ENCODE measurements around the gene INPP5B. TPM values are rescaled to one million over a fixed set of nuclear protein-coding genes. Genes with fewer than 3 reads are reported as not detected.
A peak's percentile ranks its signal among the peaks of the same experiment; 100 is the strongest.

INPP5B gene
- total and polyA plus RNA-seq, 2 donors (not counting 1 experiment from before 2014, with no cell fraction given) = 23.6 to 55.0 TPM

- Histone ChIP-seq H2AFZ (ENCODE audit: low read length) (no peak overlapping the region), H3K4me2 (ENCODE audit: extremely low read depth, insufficient read depth, low read length) (no peak overlapping the region), H3K36me3 (ENCODE audit: control insufficient read depth, insufficient read depth, low read length) (no peaks in the 10 kb centered on the region), H4K20me1 (ENCODE audit: control insufficient read depth, extremely low read depth, insufficient read depth, low read length) (no peaks in the 10 kb centered on the region), H3K9ac (ENCODE audit: insufficient read depth, low read length) (no peak overlapping the region), H3K4me3 (replicated peaks in 1 of 4; ENCODE audit: control extremely low read depth in 1 of 4, insufficient read depth in 1 of 4, low read depth in 3 of 4, low read length in 4 of 4) (no peak overlapping the region), H3K79me2 (ENCODE audit: control insufficient read depth, insufficient read depth, low read length) (no peaks in the 10 kb centered on the region), H3K27me3 (ENCODE audit: control insufficient read depth, insufficient read depth, low read length) (no peaks in the 10 kb centered on the region), H3K27ac (ENCODE audit: insufficient read depth, low read length) (no peak overlapping the region), H3K4me1 (ENCODE audit: control insufficient read depth, extremely low read depth, insufficient read depth, low read length) (peaks cover 14% of the 10 kb centered on the region), H3K9me3 (ENCODE audit: control insufficient read depth, insufficient read depth, low read depth, low read length) (no peaks in the 10 kb centered on the region)
- no peak for TF ChIP-seq EZH2 (IDR thresholded peaks at IDR 0.05; ENCODE audit: low read length, missing control alignments)
- no peak for TF ChIP-seq CTCF (conservative IDR thresholded peaks at IDR 0.05 in 1 of 2, IDR thresholded peaks at IDR 0.05 in 1 of 2; ENCODE audit: low read depth in 1 of 2, low read length in 2 of 2)
- DNase-seq (ENCODE audit: low read depth in 2 of 2) = no peak
Measured at GRCh38 chr1:37948841-37949240, 2.0 kb upstream of the INPP5B start.

GRCh38 chr1:37948166-37948565, 1.3 kb upstream of the INPP5B start:
- TF ChIP-seq CTCF (conservative IDR thresholded peaks at IDR 0.05 in 1 of 2, IDR thresholded peaks at IDR 0.05 in 1 of 2; ENCODE audit: low read depth in 1 of 2, low read length in 2 of 2) (no peak), EZH2 (IDR thresholded peaks at IDR 0.05; ENCODE audit: low read length, missing control alignments) (no peak)
- peak overlapping the region; percentile 12 for H2AFZ ChIP-seq (ENCODE audit: low read length)
- H3K4me1 ChIP-seq (ENCODE audit: control insufficient read depth, extremely low read depth, insufficient read depth, low read length) = peaks cover 14% of the 10 kb centered on the region
- no peak overlapping the region for H3K9ac ChIP-seq (ENCODE audit: insufficient read depth, low read length)
- H3K27me3 ChIP-seq (ENCODE audit: control insufficient read depth, insufficient read depth, low read length) = no peaks in the 10 kb centered on the region
- H4K20me1 ChIP-seq (ENCODE audit: control insufficient read depth, extremely low read depth, insufficient read depth, low read length) = no peaks in the 10 kb centered on the region
- H3K27ac ChIP-seq (ENCODE audit: insufficient read depth, low read length) = no peak overlapping the region
- no peaks in the 10 kb centered on the region for H3K79me2 ChIP-seq (ENCODE audit: control insufficient read depth, insufficient read depth, low read length)
- no peaks in the 10 kb centered on the region for H3K9me3 ChIP-seq (ENCODE audit: control insufficient read depth, insufficient read depth, low read depth, low read length)
- no peak overlapping the region for H3K4me2 ChIP-seq (ENCODE audit: extremely low read depth, insufficient read depth, low read length)
- no peak for DNase-seq (ENCODE audit: low read depth in 2 of 2)
- peaks cover 4% of the 10 kb centered on the region for H3K36me3 ChIP-seq (ENCODE audit: control insufficient read depth, insufficient read depth, low read length)
- no peak overlapping the region for H3K4me3 ChIP-seq (replicated peaks in 1 of 4; ENCODE audit: control extremely low read depth in 1 of 4, insufficient read depth in 1 of 4, low read depth in 3 of 4, low read length in 4 of 4)

- H3K36me3 ChIP-seq (ENCODE audit: control insufficient read depth, insufficient read depth, low read length) = peaks cover 4% of the 10 kb centered on the region
- H3K79me2 ChIP-seq (ENCODE audit: control insufficient read depth, insufficient read depth, low read length) = no peaks in the 10 kb centered on the region
- no peak overlapping the region for H3K9ac ChIP-seq (ENCODE audit: insufficient read depth, low read length)
- TF ChIP-seq CTCF (conservative IDR thresholded peaks at IDR 0.05 in 1 of 2, IDR thresholded peaks at IDR 0.05 in 1 of 2; ENCODE audit: low read depth in 1 of 2, low read length in 2 of 2) (no peak), EZH2 (IDR thresholded peaks at IDR 0.05; ENCODE audit: low read length, missing control alignments) (no peak)
- peak overlapping the region; percentile 99 for H3K27ac ChIP-seq (ENCODE audit: insufficient read depth, low read length)
- H3K27me3 ChIP-seq (ENCODE audit: control insufficient read depth, insufficient read depth, low read length) = no peaks in the 10 kb centered on the region
- peaks cover 14% of the 10 kb centered on the region for H3K4me1 ChIP-seq (ENCODE audit: control insufficient read depth, extremely low read depth, insufficient read depth, low read length)
- peak overlapping the region in 2 of 4 experiments; percentile 76 to 88 for H3K4me3 ChIP-seq (replicated peaks in 1 of 4; ENCODE audit: control extremely low read depth in 1 of 4, insufficient read depth in 1 of 4, low read depth in 3 of 4, low read length in 4 of 4)
- H3K9me3 ChIP-seq (ENCODE audit: control insufficient read depth, insufficient read depth, low read depth, low read length) = no peaks in the 10 kb centered on the region
- peak overlapping the region; percentile 48 for H3K4me2 ChIP-seq (ENCODE audit: extremely low read depth, insufficient read depth, low read length)
- H2AFZ ChIP-seq (ENCODE audit: low read length) = peak overlapping the region; percentile 68
- no peak for DNase-seq (ENCODE audit: low read depth in 2 of 2)
- H4K20me1 ChIP-seq (ENCODE audit: control insufficient read depth, extremely low read depth, insufficient read depth, low read length) = no peaks in the 10 kb centered on the region
Measured at GRCh38 chr1:37947364-37947763, 511 bp upstream of the INPP5B start.
